Subcutaneous adipose tissue (tissue), 4 donors: ENCODE results near the gene CELSR1. TPM values are rescaled to one million over a fixed set of nuclear protein-coding genes. Genes with fewer than 3 reads are reported as not detected.

Experiments used
- CTCF ChIP-seq: fragments of 450-650 bp; IDR thresholded peaks from one replicate; pipeline ENCODE4 v1.5.1; 2016; ENCODE audit warnings: low read depth, mild to moderate bottlenecking, control low read depth, antibody characterized with exemption, moderate library complexity
- total RNA-seq, 4 donors: library from RNA; depleted of rRNA; stranded (reverse); fragments of >200 nt; gene quantifications; one replicate each; pipeline ENCODE4 v1.1.0, GENCODE V29; 2016

The CELSR1 gene
- total RNA-seq, 4 donors from 2014 or later: 0.16 to 5.6 (median 1.5) TPM

- TF ChIP-seq CTCF: no peak
These were observed 71.6 kb downstream of the CELSR1 start for GRCh38 chr22:46465793-46466192.

- TF ChIP-seq CTCF: no peak
These were observed 72.1 kb downstream of the CELSR1 start for GRCh38 chr22:46465345-46465720.

- no peak for TF ChIP-seq CTCF
These were observed 72.6 kb downstream of the CELSR1 start for GRCh38 chr22:46464701-46465344.

- no peak for TF ChIP-seq CTCF
These were observed 73.1 kb downstream of the CELSR1 start for GRCh38 chr22:46464296-46464695.

- TF ChIP-seq CTCF: no peak
These were observed 73.8 kb downstream of the CELSR1 start for GRCh38 chr22:46463435-46464227.

- no peak for TF ChIP-seq CTCF
These were observed 74.6 kb downstream of the CELSR1 start for GRCh38 chr22:46462726-46463371.

- no peak for TF ChIP-seq CTCF
These were observed 75.7 kb downstream of the CELSR1 start for GRCh38 chr22:46461566-46462180.
